Stimulated activated CD4-positive, alpha-beta T cell treated with anti-CD3 and anti-CD28 coated beads, Interleukin-1b, Interleukin-23, amount 100 ng/mL, for 1 hour (primary cell): ENCODE results near the gene LRCOL1.

ENCODE experiments used
- DNase-seq, 2 donors: peaks; one replicate each; pipeline ENCODE4 v3.0.0-alpha.2; 2020; ENCODE audit warnings: low read depth in 2 of 2

LRCOL1 gene

GRCh38 chr12:132635076-132635955, 24.9 kb upstream of the LRCOL1 start:
- DNase-seq, result no peak

- no peak for DNase-seq
Observed at GRCh38 chr12:132634411-132634990, 24.1 kb upstream of the LRCOL1 start.

GRCh38 chr12:132633901-132634300, 23.5 kb upstream of the LRCOL1 start:
- DNase-seq, result no peak

- DNase-seq, result no peak
Observed at GRCh38 chr12:132633398-132633797, 23.0 kb upstream of the LRCOL1 start.

GRCh38 chr12:132632521-132633228, 22.3 kb upstream of the LRCOL1 start:
- no peak for DNase-seq

GRCh38 chr12:132631666-132632065, 21.3 kb upstream of the LRCOL1 start:
- no peak for DNase-seq

GRCh38 chr12:132630672-132631071, 20.3 kb upstream of the LRCOL1 start:
- no peak for DNase-seq

- no peak for DNase-seq
Observed at GRCh38 chr12:132629330-132629729, 18.9 kb upstream of the LRCOL1 start.

GRCh38 chr12:132625731-132626430, 15.5 kb upstream of the LRCOL1 start:
- no peak for DNase-seq

GRCh38 chr12:132624910-132625630, 14.7 kb upstream of the LRCOL1 start:
- no peak for DNase-seq

GRCh38 chr12:132624186-132624855, 13.9 kb upstream of the LRCOL1 start:
- no peak for DNase-seq

GRCh38 chr12:132623072-132623869, 12.9 kb upstream of the LRCOL1 start:
- DNase-seq, result no peak

GRCh38 chr12:132622437-132623071, 12.2 kb upstream of the LRCOL1 start:
- no peak for DNase-seq

- no peak for DNase-seq
Observed at GRCh38 chr12:132621657-132622435, 11.5 kb upstream of the LRCOL1 start.

GRCh38 chr12:132620899-132621656, 10.7 kb upstream of the LRCOL1 start:
- DNase-seq, result no peak

GRCh38 chr12:132620113-132620898, 9.9 kb upstream of the LRCOL1 start:
- DNase-seq, result no peak
